Thoracic aorta endothelial cell (primary cell): ENCODE results near the gene CDC27. TPM values are rescaled to one million over a fixed set of nuclear protein-coding genes. Genes with fewer than 3 reads are reported as not detected.

Experiments
- total RNA-seq: library from RNA; depleted of rRNA; stranded (reverse); fragments of >200 nt; gene quantifications from 2 replicates; pipeline ENCODE4 v1.2.3, GENCODE V29; 2012

Gene CDC27, protein sequence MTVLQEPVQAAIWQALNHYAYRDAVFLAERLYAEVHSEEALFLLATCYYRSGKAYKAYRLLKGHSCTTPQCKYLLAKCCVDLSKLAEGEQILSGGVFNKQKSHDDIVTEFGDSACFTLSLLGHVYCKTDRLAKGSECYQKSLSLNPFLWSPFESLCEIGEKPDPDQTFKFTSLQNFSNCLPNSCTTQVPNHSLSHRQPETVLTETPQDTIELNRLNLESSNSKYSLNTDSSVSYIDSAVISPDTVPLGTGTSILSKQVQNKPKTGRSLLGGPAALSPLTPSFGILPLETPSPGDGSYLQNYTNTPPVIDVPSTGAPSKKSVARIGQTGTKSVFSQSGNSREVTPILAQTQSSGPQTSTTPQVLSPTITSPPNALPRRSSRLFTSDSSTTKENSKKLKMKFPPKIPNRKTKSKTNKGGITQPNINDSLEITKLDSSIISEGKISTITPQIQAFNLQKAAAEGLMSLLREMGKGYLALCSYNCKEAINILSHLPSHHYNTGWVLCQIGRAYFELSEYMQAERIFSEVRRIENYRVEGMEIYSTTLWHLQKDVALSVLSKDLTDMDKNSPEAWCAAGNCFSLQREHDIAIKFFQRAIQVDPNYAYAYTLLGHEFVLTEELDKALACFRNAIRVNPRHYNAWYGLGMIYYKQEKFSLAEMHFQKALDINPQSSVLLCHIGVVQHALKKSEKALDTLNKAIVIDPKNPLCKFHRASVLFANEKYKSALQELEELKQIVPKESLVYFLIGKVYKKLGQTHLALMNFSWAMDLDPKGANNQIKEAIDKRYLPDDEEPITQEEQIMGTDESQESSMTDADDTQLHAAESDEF
- total RNA-seq, result 189 and 217 TPM in 2 replicates

GRCh38 chr17:47188876-47189731 lies at the start of gene CDC27:
CDC27 (minus strand) TSS chr17:47189295; CDS start chr17:47189172, 123 bp downstream.

DNA sequence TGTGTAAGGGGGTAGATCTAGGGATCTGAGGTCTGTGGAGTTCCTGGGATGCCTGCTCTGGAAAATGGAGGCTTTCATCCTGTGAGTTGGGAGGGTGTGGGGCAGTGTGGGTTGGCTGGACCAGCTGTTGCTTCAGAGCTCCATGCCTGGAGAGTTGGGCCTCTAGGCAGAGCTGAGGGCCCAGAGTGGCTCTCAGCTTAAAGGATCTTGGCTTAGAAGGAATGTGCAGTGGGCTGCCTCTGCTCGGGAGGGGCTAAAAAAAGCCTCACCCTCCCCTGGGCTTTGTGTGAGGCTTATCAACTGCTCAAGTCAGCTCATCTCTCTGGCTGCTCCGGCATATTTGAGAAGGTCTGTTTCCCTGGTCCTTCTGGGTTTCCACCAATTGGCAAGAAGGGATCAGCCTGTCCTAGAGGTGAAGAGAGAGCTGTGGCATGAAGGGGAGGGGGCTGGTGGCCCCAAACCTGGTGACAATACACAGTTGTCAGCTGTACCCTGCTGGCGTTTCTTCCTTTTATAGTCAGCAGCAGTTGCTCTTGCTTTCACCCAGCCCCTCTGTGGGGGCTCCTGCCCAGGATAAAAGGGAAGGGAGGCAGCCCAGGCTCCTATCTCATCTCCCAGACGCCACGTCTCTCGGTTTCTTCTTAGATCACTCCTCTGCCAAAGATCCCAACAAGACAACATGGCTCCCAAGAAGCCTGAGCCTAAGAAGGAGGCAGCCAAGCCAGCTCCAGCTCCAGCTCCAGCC lies 19.8 kb upstream of the CDC27 start, which contains the start of gene MYL4:
MYL4 (plus strand) TSS at position 605 of the 745 bp plus-strand sequence; CDS start at position 680, 75 bp downstream.

Other genes with a start within 250 kb of the CDC27 start
- not detected in 2 replicates for gene RPRML, start 210.0 kb downstream of the CDC27 start, total RNA-seq
- gene MYL4, start 20.1 kb upstream of the CDC27 start, total RNA-seq, result 0.50 and 0.66 TPM in 2 replicates
- 86.4 and 102 TPM in 2 replicates for gene ITGB3, start 64.5 kb upstream of the CDC27 start, total RNA-seq
- gene EFCAB13, start 134.7 kb upstream of the CDC27 start, total RNA-seq, result 6.0 and 7.0 TPM in 2 replicates